ENCODE data around the gene MRPS15.
"Not testable (repeated sequence)": the region's sequence is repeated elsewhere in the genome, so short reads cannot be mapped to it uniquely, and the experiment has no call there.

MRPS15 gene

DNA sequence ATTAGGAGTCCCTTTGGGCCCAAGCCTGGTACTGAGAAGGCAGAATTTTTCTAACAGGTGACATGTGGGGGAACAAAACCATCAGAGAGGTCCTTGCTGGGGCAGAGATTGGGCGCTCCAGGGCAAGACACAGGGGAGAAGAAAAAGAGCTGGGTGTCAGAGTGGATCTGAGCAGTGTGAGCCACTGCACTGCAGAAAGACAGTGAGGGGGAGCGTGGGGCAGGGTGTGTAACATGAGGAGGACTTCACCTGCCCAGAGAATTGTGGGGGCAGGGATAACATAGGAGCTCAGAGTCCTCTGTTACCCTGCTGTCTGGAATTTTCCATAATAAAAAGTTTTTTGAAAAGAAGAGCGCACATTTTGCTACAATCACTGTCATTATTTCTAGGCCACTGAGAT, 44.1 kb upstream of the MRPS15 start:
- TF ChIP-seq, protein P1, sequence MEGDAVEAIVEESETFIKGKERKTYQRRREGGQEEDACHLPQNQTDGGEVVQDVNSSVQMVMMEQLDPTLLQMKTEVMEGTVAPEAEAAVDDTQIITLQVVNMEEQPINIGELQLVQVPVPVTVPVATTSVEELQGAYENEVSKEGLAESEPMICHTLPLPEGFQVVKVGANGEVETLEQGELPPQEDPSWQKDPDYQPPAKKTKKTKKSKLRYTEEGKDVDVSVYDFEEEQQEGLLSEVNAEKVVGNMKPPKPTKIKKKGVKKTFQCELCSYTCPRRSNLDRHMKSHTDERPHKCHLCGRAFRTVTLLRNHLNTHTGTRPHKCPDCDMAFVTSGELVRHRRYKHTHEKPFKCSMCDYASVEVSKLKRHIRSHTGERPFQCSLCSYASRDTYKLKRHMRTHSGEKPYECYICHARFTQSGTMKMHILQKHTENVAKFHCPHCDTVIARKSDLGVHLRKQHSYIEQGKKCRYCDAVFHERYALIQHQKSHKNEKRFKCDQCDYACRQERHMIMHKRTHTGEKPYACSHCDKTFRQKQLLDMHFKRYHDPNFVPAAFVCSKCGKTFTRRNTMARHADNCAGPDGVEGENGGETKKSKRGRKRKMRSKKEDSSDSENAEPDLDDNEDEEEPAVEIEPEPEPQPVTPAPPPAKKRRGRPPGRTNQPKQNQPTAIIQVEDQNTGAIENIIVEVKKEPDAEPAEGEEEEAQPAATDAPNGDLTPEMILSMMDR (IDR thresholded peaks at IDR 0.05), result no peak
- Histone ChIP-seq H3K9me3 (ENCODE audit: control insufficient read depth, low read length) (no peaks in the 10 kb centered on the region), H3K36me3 (ENCODE audit: control insufficient read depth, insufficient read depth, low read length) (no peaks in the 10 kb centered on the region), H2AFZ (no peak overlapping the region), H3K4me3 (ENCODE audit: low read depth, low read length) (no peak overlapping the region), H3K27me3 (ENCODE audit: control insufficient read depth, insufficient read depth, low read length) (no peaks in the 10 kb centered on the region), H3K9ac (no peak overlapping the region), H3K4me1 (no peaks in the 10 kb centered on the region), H3K27ac (no peak overlapping the region), H3K79me2 (no peaks in the 10 kb centered on the region), H3K4me2 (ENCODE audit: low read length) (no peak overlapping the region)

DNA sequence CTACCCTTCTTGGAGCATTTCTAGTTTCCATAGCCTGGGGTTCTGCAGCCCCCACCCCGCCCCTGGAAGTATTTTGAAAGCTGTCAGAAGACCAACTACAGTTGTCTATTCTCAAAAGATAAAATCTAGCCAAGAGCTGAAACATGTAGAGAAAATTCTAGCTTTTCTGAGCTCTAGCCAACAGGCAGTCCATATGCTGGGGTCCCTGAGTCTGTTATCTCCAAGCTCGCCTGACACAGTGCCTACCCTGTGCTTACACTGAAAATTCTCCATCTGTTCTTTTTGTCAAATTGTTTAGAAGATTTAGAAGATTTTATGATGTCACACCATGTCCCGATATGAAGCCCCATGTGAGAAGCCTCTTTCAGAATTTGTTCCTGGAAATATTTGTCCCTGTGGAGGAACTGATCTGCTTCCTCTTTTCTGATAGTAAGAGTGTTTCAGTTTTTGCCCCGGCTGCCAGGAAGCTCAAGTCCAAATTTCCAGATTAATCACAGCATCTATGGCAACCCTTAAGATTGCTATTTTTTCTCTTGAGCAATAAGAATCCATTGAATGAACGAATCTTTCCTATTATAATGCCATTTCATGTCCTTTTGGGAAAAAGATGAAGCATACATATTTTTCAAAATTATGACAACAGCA, 42.2 kb upstream of the MRPS15 start:
- TF ChIP-seq, protein P1 (IDR thresholded peaks at IDR 0.05), result no peak
- Histone ChIP-seq H3K4me3 (ENCODE audit: low read depth, low read length) (no peak overlapping the region), H3K79me2 (no peaks in the 10 kb centered on the region), H3K36me3 (ENCODE audit: control insufficient read depth, insufficient read depth, low read length) (no peaks in the 10 kb centered on the region), H3K9me3 (ENCODE audit: control insufficient read depth, low read length) (no peaks in the 10 kb centered on the region), H3K27me3 (ENCODE audit: control insufficient read depth, insufficient read depth, low read length) (no peaks in the 10 kb centered on the region), H3K4me1 (no peaks in the 10 kb centered on the region), H3K4me2 (ENCODE audit: low read length) (no peak overlapping the region), H2AFZ (no peak overlapping the region), H3K27ac (no peak overlapping the region), H3K9ac (no peak overlapping the region)

DNA sequence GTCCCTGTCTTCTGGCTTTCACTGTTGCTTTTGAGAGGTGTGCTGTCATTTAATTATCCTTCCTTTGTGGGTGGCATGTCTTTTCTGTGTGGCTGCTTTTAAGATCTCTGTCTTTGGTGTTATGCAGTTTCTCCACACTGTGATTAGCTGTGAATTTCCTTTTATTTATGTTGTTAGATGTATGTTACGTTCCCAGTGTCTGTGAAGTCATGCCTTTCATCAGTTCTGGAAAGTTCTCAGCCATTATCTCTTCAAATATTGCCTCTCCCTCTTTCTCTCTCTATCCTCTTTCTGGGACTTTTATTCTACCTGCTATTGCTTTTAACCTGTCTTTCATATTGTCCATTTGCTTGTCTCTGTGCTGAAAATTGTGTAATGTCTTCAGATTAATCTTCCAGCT, 39.5 kb upstream of the MRPS15 start:
- no peaks in the 10 kb centered on the region for H3K79me2 ChIP-seq
- H3K4me3 ChIP-seq (ENCODE audit: low read depth, low read length), result no peak overlapping the region
- no peak overlapping the region for H3K4me2 ChIP-seq (ENCODE audit: low read length)
- H3K27me3 ChIP-seq (ENCODE audit: control insufficient read depth, insufficient read depth, low read length), result no peaks in the 10 kb centered on the region
- no peak overlapping the region for H3K27ac ChIP-seq
- no peaks in the 10 kb centered on the region for H3K36me3 ChIP-seq (ENCODE audit: control insufficient read depth, insufficient read depth, low read length)
- H2AFZ ChIP-seq, result no peak overlapping the region
- no peaks in the 10 kb centered on the region for H3K4me1 ChIP-seq
- TF ChIP-seq, protein P1 (IDR thresholded peaks at IDR 0.05), result no peak
- H3K9me3 ChIP-seq (ENCODE audit: control insufficient read depth, low read length), result no peaks in the 10 kb centered on the region
- H3K9ac ChIP-seq, result no peak overlapping the region

DNA sequence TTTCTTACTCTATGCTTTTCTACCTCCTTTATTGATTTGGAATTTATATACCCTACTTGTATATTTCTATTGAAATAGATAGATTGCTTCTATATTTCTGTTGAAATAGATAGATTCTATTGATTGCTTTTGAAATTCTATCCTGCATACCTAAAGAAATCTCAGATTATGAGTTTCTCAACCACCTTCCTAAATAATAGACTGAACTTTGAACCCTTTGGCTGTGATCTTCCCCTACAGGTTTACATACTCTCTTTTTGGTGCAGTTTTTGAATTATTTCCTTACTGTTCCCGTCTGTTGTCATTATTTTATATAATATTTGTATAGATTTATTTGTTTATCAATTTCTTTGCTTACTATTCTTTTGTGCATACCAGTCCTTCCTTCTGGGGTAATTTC, 39.0 kb upstream of the MRPS15 start:
- TF ChIP-seq, protein P1 (IDR thresholded peaks at IDR 0.05), result no peak
- no peaks in the 10 kb centered on the region for H3K27me3 ChIP-seq (ENCODE audit: control insufficient read depth, insufficient read depth, low read length)

DNA sequence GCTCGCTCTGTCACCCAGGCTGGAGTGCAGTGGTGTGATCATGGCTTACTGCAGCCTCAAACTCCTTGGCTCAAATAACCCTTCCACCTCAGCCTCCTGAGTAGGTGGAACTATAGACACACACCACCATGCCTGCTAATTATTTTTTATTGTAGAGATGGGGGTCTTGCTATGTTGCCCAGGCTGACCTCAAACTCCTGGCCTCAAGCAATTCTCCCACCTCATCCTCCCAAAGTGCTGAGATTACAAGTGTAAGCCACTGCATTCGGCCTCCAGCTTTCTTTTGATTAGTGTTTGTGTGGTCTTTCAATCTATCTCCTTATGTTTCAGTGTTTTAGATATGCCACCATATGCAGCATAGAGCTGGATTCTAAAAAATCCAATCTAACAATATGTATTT, 38.4 kb upstream of the MRPS15 start:
- no peaks in the 10 kb centered on the region for H3K36me3 ChIP-seq (ENCODE audit: control insufficient read depth, insufficient read depth, low read length)
- no peak overlapping the region for H3K4me2 ChIP-seq (ENCODE audit: low read length)
- TF ChIP-seq, protein P1 (IDR thresholded peaks at IDR 0.05), result no peak
- H3K9ac ChIP-seq, result no peak overlapping the region
- no peaks in the 10 kb centered on the region for H3K4me1 ChIP-seq
- no peaks in the 10 kb centered on the region for H3K79me2 ChIP-seq
- H2AFZ ChIP-seq, result no peak overlapping the region
- no peaks in the 10 kb centered on the region for H3K27me3 ChIP-seq (ENCODE audit: control insufficient read depth, insufficient read depth, low read length)
- H3K27ac ChIP-seq, result no peak overlapping the region
- H3K9me3 ChIP-seq (ENCODE audit: control insufficient read depth, low read length), result no peaks in the 10 kb centered on the region
- H3K4me3 ChIP-seq (ENCODE audit: low read depth, low read length), result no peak overlapping the region

More for the DNA sequence above, 39.0 kb upstream of the MRPS15 start:
- H3K9me3 ChIP-seq (ENCODE audit: control insufficient read depth, low read length), result no peaks in the 10 kb centered on the region
- no peak overlapping the region for H3K4me2 ChIP-seq (ENCODE audit: low read length)
- H3K79me2 ChIP-seq, result no peaks in the 10 kb centered on the region
- no peak overlapping the region for H2AFZ ChIP-seq
- no peak overlapping the region for H3K4me3 ChIP-seq (ENCODE audit: low read depth, low read length)
- no peak overlapping the region for H3K27ac ChIP-seq
- H3K4me1 ChIP-seq, result no peaks in the 10 kb centered on the region
- H3K36me3 ChIP-seq (ENCODE audit: control insufficient read depth, insufficient read depth, low read length), result no peaks in the 10 kb centered on the region
- H3K9ac ChIP-seq, result no peak overlapping the region

DNA sequence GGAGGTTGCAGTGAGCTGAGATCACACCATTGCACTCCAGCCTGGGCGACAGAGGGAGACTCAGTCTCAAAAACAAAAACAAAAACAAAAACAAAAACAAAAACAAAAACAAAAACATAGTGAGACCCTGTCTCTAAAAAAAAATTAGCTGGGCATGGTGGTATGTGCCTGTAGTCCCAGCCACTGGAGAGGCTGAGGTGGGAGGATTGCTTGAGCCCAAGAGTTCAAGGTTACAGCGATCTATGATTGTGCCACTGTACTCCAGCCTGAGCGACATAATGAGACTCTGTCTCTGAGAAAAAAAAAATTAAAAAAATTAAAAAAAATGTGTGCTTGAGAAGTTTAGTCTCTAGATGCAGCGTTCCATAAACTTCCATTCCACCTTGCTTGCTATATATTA, 37.7 kb upstream of the MRPS15 start:
- H3K27ac ChIP-seq; H3K4me3 ChIP-seq (ENCODE audit: low read depth, low read length); H3K9me3 ChIP-seq (ENCODE audit: control insufficient read depth, low read length); H3K4me2 ChIP-seq (ENCODE audit: low read length); H3K27me3 ChIP-seq (ENCODE audit: control insufficient read depth, insufficient read depth, low read length); H3K9ac ChIP-seq; H3K4me1 ChIP-seq; H3K79me2 ChIP-seq; H3K36me3 ChIP-seq (ENCODE audit: control insufficient read depth, insufficient read depth, low read length); H2AFZ ChIP-seq: not testable (repeated sequence)
